ENCODE data around the gene PTN. TPM values are rescaled to one million over a fixed set of nuclear protein-coding genes. Genes with fewer than 3 reads are reported as not detected.

The PTN gene
- total and polyA plus RNA-seq, 2 experiments from 2014 or later, result 8.3 to 8.5 TPM

GRCh38 chr7:137213744-137214143 lies 129.8 kb downstream of the PTN start:
- Histone ChIP-seq H3K4me1 (ENCODE audit: insufficient read depth) (no peaks in the 10 kb centered on the region), H3K4me3 (no peak overlapping the region), H3K79me2 (ENCODE audit: insufficient read depth) (no peaks in the 10 kb centered on the region), H2AFZ (no peak overlapping the region), H3K9me3 (ENCODE audit: low read depth) (no peaks in the 10 kb centered on the region), H3K9ac (no peak overlapping the region), H3K4me2 (ENCODE audit: unreplicated experiment) (no peak overlapping the region), H3K9me2 (ENCODE audit: insufficient read depth) (no peaks in the 10 kb centered on the region), H4K20me1 (ENCODE audit: insufficient read depth) (no peaks in the 10 kb centered on the region), H3K36me3 (ENCODE audit: low read depth) (no peaks in the 10 kb centered on the region), H3K27me3 (replicated peaks; ENCODE audit: insufficient read depth) (no peaks in the 10 kb centered on the region), H3K27ac (no peak overlapping the region), H3F3A (ENCODE audit: insufficient read depth) (no peaks in the 10 kb centered on the region)
- DNase-seq, result no peak
- 39 to 45% methylated on average over 2 of the region's 2 CpGs for whole genome bisulfite sequencing, 2 experiments (ENCODE audit: low coverage in 1 of 2, low lambda C conversion rate in 2 of 2, missing lambda C conversion rate in 2 of 2)
- in situ Hi-C loops (cut with MboI), result no loop called here
- TF ChIP-seq EZH2 (IDR thresholded peaks at IDR 0.05; ENCODE audit: insufficient read depth, poor library complexity, severe bottlenecking) (no peak), EZH2phosphoT487 (IDR thresholded peaks at IDR 0.05; ENCODE audit: insufficient read depth, low read depth) (no peak)

GRCh38 chr7:137209151-137209817 lies 134.2 kb downstream of the PTN start:
- no peak overlapping the region for H2AFZ ChIP-seq
- no peak for DNase-seq
- in situ Hi-C loops (cut with MboI), result no loop called here
- TF ChIP-seq EZH2 (IDR thresholded peaks at IDR 0.05; ENCODE audit: insufficient read depth, poor library complexity, severe bottlenecking) (no peak), EZH2phosphoT487 (IDR thresholded peaks at IDR 0.05; ENCODE audit: insufficient read depth, low read depth) (no peak)
- no peak overlapping the region for H3K27ac ChIP-seq
- H3K4me3 ChIP-seq, result no peak overlapping the region
- no peak overlapping the region for H3K4me2 ChIP-seq (ENCODE audit: unreplicated experiment)
- no peaks in the 10 kb centered on the region for H3K79me2 ChIP-seq (ENCODE audit: insufficient read depth)
- no peak overlapping the region for H3K9ac ChIP-seq
- H4K20me1 ChIP-seq (ENCODE audit: insufficient read depth), result no peaks in the 10 kb centered on the region
- H3K4me1 ChIP-seq (ENCODE audit: insufficient read depth), result no peaks in the 10 kb centered on the region
- no peaks in the 10 kb centered on the region for H3K9me2 ChIP-seq (ENCODE audit: insufficient read depth)
- no peaks in the 10 kb centered on the region for H3K9me3 ChIP-seq (ENCODE audit: low read depth)
- H3K36me3 ChIP-seq (ENCODE audit: low read depth), result no peaks in the 10 kb centered on the region
- no peaks in the 10 kb centered on the region for H3F3A ChIP-seq (ENCODE audit: insufficient read depth)
- no peaks in the 10 kb centered on the region for H3K27me3 ChIP-seq (replicated peaks; ENCODE audit: insufficient read depth)
- 37 to 38% methylated on average over 5 of the region's 5 CpGs for WGBS, 2 experiments (ENCODE audit: low coverage in 1 of 2, low lambda C conversion rate in 2 of 2, missing lambda C conversion rate in 2 of 2)

- H3K4me1 ChIP-seq (ENCODE audit: insufficient read depth), result no peaks in the 10 kb centered on the region
Observed at GRCh38 chr7:137206770-137207169, 136.8 kb downstream of the PTN start.

GRCh38 chr7:137204246-137204645 lies 139.3 kb downstream of the PTN start:
- H3K36me3 ChIP-seq (ENCODE audit: low read depth), result no peaks in the 10 kb centered on the region
- H3K27me3 ChIP-seq (replicated peaks; ENCODE audit: insufficient read depth), result no peaks in the 10 kb centered on the region
- no peak overlapping the region for H3K4me2 ChIP-seq (ENCODE audit: unreplicated experiment)
- no peaks in the 10 kb centered on the region for H3K79me2 ChIP-seq (ENCODE audit: insufficient read depth)
- in situ Hi-C loops (cut with MboI), result no loop called here
- TF ChIP-seq EZH2phosphoT487 (IDR thresholded peaks at IDR 0.05; ENCODE audit: insufficient read depth, low read depth) (no peak), EZH2 (IDR thresholded peaks at IDR 0.05; ENCODE audit: insufficient read depth, poor library complexity, severe bottlenecking) (no peak)
- H3K9me3 ChIP-seq (ENCODE audit: low read depth), result no peaks in the 10 kb centered on the region
- no peak overlapping the region for H2AFZ ChIP-seq
- DNase-seq, result no peak
- H3K9ac ChIP-seq, result no peak overlapping the region
- H3K9me2 ChIP-seq (ENCODE audit: insufficient read depth), result no peaks in the 10 kb centered on the region
- no peaks in the 10 kb centered on the region for H3K4me1 ChIP-seq (ENCODE audit: insufficient read depth)
- 20 to 22% methylated on average over 4 of the region's 4 CpGs for WGBS, 2 experiments (ENCODE audit: low coverage in 1 of 2, low lambda C conversion rate in 2 of 2, missing lambda C conversion rate in 2 of 2)
- H3F3A ChIP-seq (ENCODE audit: insufficient read depth), result no peaks in the 10 kb centered on the region
- no peak overlapping the region for H3K4me3 ChIP-seq
- H4K20me1 ChIP-seq (ENCODE audit: insufficient read depth), result no peaks in the 10 kb centered on the region
- H3K27ac ChIP-seq, result no peak overlapping the region

More at GRCh38 chr7:137206770-137207169, 136.8 kb downstream of the PTN start:
- H2AFZ ChIP-seq, result no peak overlapping the region
- H3K4me3 ChIP-seq, result no peak overlapping the region
- H3K9me2 ChIP-seq (ENCODE audit: insufficient read depth), result no peaks in the 10 kb centered on the region
- no peak for DNase-seq
- no peak for TF ChIP-seq EZH2phosphoT487 (IDR thresholded peaks at IDR 0.05; ENCODE audit: insufficient read depth, low read depth)
- no peak for TF ChIP-seq EZH2 (IDR thresholded peaks at IDR 0.05; ENCODE audit: insufficient read depth, poor library complexity, severe bottlenecking)
- no peak overlapping the region for H3K9ac ChIP-seq
- no peaks in the 10 kb centered on the region for H3F3A ChIP-seq (ENCODE audit: insufficient read depth)
- no peaks in the 10 kb centered on the region for H3K27me3 ChIP-seq (replicated peaks; ENCODE audit: insufficient read depth)
- no peaks in the 10 kb centered on the region for H3K36me3 ChIP-seq (ENCODE audit: low read depth)
- in situ Hi-C loops (cut with MboI), result no loop called here
- H3K27ac ChIP-seq, result no peak overlapping the region
- H4K20me1 ChIP-seq (ENCODE audit: insufficient read depth), result no peaks in the 10 kb centered on the region
- H3K4me2 ChIP-seq (ENCODE audit: unreplicated experiment), result no peak overlapping the region
- H3K9me3 ChIP-seq (ENCODE audit: low read depth), result no peaks in the 10 kb centered on the region
- H3K79me2 ChIP-seq (ENCODE audit: insufficient read depth), result no peaks in the 10 kb centered on the region

- Histone ChIP-seq H3K36me3 (ENCODE audit: low read depth) (no peaks in the 10 kb centered on the region), H3K4me3 (no peak overlapping the region), H3K27me3 (replicated peaks; ENCODE audit: insufficient read depth) (no peaks in the 10 kb centered on the region), H3K9ac (no peak overlapping the region), H3K4me2 (ENCODE audit: unreplicated experiment) (no peak overlapping the region), H3K27ac (no peak overlapping the region), H3F3A (ENCODE audit: insufficient read depth) (no peaks in the 10 kb centered on the region), H3K4me1 (ENCODE audit: insufficient read depth) (no peaks in the 10 kb centered on the region), H3K9me2 (ENCODE audit: insufficient read depth) (no peaks in the 10 kb centered on the region), H3K79me2 (ENCODE audit: insufficient read depth) (no peaks in the 10 kb centered on the region), H2AFZ (no peak overlapping the region), H4K20me1 (ENCODE audit: insufficient read depth) (no peaks in the 10 kb centered on the region), H3K9me3 (ENCODE audit: low read depth) (no peaks in the 10 kb centered on the region)
- no peak for TF ChIP-seq EZH2phosphoT487 (IDR thresholded peaks at IDR 0.05; ENCODE audit: insufficient read depth, low read depth)
- no peak for TF ChIP-seq EZH2 (IDR thresholded peaks at IDR 0.05; ENCODE audit: insufficient read depth, poor library complexity, severe bottlenecking)
- DNase-seq, result no peak
- 8 to 11% methylated on average over 1 of the region's 1 CpG for WGBS, 2 experiments (ENCODE audit: low coverage in 1 of 2, low lambda C conversion rate in 2 of 2, missing lambda C conversion rate in 2 of 2)
- in situ Hi-C loops (cut with MboI), result no loop called here
Observed at GRCh38 chr7:137203351-137203750, 140.2 kb downstream of the PTN start.
